Prostate gland (tissue), 2 donors: ENCODE measurements around the gene CYP1A2.

Source experiments
- POLR2A ChIP-seq: fragments of 450-650 bp; IDR thresholded peaks from one replicate; pipeline ENCODE4 v1.6.1; 2016; ENCODE audit warnings: antibody characterized with exemption, mild to moderate bottlenecking
- POLR2AphosphoS5 ChIP-seq: sonication (generic); formaldehyde crosslinking; IDR thresholded peaks from one replicate; pipeline ENCODE4 v1.6.1; 2017; ENCODE audit warnings: antibody characterized with exemption
- TF ChIP-seq, protein P1 (sequence below), 4 experiments: fragments of 200-600 bp in 2 of 4; fragments of 450-650 bp in 2 of 4; sonication (generic) in 2 of 4; IDR thresholded peaks; 1 replicate in 3 of 4; 2 replicates in 1 of 4; pipeline ENCODE4 v1.5.1; 2016 to 2019; ENCODE audit warnings: antibody characterized with exemption in 4 of 4, mild to moderate bottlenecking in 2 of 4, moderate library complexity in 2 of 4

DNA sequence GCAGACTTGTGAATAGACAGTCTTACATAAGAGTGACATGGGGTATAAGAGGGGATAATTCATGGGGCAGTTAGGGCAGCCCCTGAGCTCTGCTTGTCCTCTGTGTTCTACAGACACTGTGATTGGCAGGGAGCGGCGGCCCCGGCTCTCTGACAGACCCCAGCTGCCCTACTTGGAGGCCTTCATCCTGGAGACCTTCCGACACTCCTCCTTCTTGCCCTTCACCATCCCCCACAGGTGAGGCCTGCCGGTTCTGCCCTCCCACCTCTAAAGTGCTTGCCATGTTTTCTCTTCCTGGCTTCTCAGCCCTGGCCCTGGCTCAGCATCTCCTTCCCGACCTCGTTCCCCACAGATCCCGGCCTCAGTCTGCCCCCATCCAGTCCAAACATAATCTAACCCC is 3.4 kb downstream of the CYP1A2 start:
- TF ChIP-seq, protein P1, sequence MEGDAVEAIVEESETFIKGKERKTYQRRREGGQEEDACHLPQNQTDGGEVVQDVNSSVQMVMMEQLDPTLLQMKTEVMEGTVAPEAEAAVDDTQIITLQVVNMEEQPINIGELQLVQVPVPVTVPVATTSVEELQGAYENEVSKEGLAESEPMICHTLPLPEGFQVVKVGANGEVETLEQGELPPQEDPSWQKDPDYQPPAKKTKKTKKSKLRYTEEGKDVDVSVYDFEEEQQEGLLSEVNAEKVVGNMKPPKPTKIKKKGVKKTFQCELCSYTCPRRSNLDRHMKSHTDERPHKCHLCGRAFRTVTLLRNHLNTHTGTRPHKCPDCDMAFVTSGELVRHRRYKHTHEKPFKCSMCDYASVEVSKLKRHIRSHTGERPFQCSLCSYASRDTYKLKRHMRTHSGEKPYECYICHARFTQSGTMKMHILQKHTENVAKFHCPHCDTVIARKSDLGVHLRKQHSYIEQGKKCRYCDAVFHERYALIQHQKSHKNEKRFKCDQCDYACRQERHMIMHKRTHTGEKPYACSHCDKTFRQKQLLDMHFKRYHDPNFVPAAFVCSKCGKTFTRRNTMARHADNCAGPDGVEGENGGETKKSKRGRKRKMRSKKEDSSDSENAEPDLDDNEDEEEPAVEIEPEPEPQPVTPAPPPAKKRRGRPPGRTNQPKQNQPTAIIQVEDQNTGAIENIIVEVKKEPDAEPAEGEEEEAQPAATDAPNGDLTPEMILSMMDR (IDR thresholded peaks at IDR 0.05) = no peak
- TF ChIP-seq POLR2A (no peak), POLR2AphosphoS5 (no peak)
